HL-60 (cell line): ENCODE results near the gene RPS17.

Experiments used
- CTCF ChIP-seq: IDR thresholded peaks from one replicate; pipeline ENCODE4 v1.5.1; 2011; ENCODE audit warnings: low read length, control low read depth, inconsistent platforms; ENCODE audit not compliant: insufficient read depth
- GABPA ChIP-seq: IDR thresholded peaks from 2 replicates; pipeline ENCODE4 v1.6.1; 2012; ENCODE audit warnings: low read depth
- POLR2AphosphoS5 ChIP-seq: IDR thresholded peaks from 2 replicates; pipeline ENCODE4 v1.6.1; 2012; ENCODE audit warnings: low read depth
- REST ChIP-seq: IDR thresholded peaks from 2 replicates; pipeline ENCODE4 v1.6.1; 2012; ENCODE audit warnings: low read depth; ENCODE audit not compliant: insufficient replicate concordance
- SPI1 ChIP-seq: IDR thresholded peaks from 2 replicates; pipeline ENCODE4 v1.6.1; 2012; ENCODE audit warnings: low read depth, mild to moderate bottlenecking, borderline replicate concordance

DNA sequence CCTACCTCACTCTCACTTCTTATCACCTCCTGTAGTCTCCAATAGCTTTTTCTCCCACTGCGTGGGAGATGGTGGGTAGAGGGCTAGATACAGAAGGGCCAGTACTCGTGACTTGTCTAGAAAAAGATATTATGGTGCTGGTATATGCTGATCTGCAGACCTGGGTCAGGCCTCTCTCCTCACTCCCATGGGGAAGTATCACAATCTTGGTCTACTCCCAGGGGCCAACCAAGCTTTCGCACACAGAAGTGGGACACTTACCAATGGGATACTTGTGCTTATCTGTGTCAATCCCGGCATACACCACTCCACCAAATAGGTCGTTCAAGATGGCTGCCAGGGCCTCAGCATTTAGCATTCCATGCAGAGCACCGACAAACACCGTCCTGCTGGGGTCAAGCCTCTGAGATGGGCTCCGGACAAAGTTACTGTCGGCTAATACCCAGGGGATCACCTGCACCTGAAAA lies 9.0 kb upstream of the RPS17 start:
- TF ChIP-seq GABPA, result no peak
- TF ChIP-seq POLR2AphosphoS5, result no peak
- no peak for TF ChIP-seq CTCF
- TF ChIP-seq REST, result no peak
- no peak for TF ChIP-seq SPI1
